HepG2 (cell line): Measurements from ENCODE around the gene ANKLE1. TPM values are rescaled to one million over a fixed set of nuclear protein-coding genes. Genes with fewer than 3 reads are reported as not detected.

Source experiments
- CERS6 ChIP-seq: sonication (generic); formaldehyde crosslinking; IDR thresholded peaks from 2 replicates; pipeline ENCODE4 v1.5.0; 2020; ENCODE audit warnings: missing genetic modification reagents
- FLYWCH1 ChIP-seq: sonication (generic); formaldehyde crosslinking; IDR thresholded peaks from 2 replicates; pipeline ENCODE4 v1.8.1; 2023; ENCODE audit warnings: mild to moderate bottlenecking, missing genetic modification reagents
- NFE2L1 ChIP-seq: sonication (generic); formaldehyde crosslinking; IDR thresholded peaks from 2 replicates; pipeline ENCODE4 v1.4.0; 2020; ENCODE audit warnings: missing genetic modification reagents, mild to moderate bottlenecking, borderline replicate concordance
- RELA ChIP-seq: sonication (generic); formaldehyde crosslinking; IDR thresholded peaks from 2 replicates; pipeline ENCODE4 v1.4.0; 2020; ENCODE audit warnings: missing genetic modification reagents
- TCF7 ChIP-seq: sonication (generic); IDR thresholded peaks from 2 replicates; pipeline ENCODE4 v1.6.1; 2016; ENCODE audit warnings: antibody characterized with exemption, low read depth
- ZNF816 ChIP-seq: sonication (generic); formaldehyde crosslinking; IDR thresholded peaks from 2 replicates; pipeline ENCODE4 v1.8.0; 2022; ENCODE audit warnings: missing genetic modification reagents, mild to moderate bottlenecking, borderline replicate concordance
- polyA plus RNA-seq, 8 experiments: library from polyadenylated mRNA; depleted of rRNA in 3 of 8; stranded (reverse) in 7 of 8; unstranded in 1 of 8; fragments of >200 nt; fragmentation: Illumina TruSeq in 4 of 8; extraction: Trizol in 4 of 8; gene quantifications; 2 replicates each; pipeline versions ENCODE4 v1.2.1 to v1.2.3, GENCODE V29; 2011 to 2016; ENCODE audit warnings: low read depth in 4 of 8, missing spikeins in 1 of 8, mixed read lengths in 1 of 8; ENCODE audit not compliant: insufficient read depth in 1 of 8
- total RNA-seq, 5 experiments: library from RNA; depleted of rRNA; stranded (reverse); fragments of >200 nt; fragmentation: Illumina TruSeq; extraction: Trizol; gene quantifications; 2 replicates each; pipeline ENCODE4 v1.2.3, GENCODE V29; 2016; ENCODE audit warnings: low read depth in 1 of 5
- TF ChIP-seq, protein P1 (sequence below): sonication (generic); formaldehyde crosslinking; IDR thresholded peaks from 2 replicates; pipeline ENCODE4 v1.5.0; 2020; ENCODE audit warnings: mild to moderate bottlenecking, missing genetic modification reagents, borderline replicate concordance
- TF ChIP-seq, protein P2 (sequence below): sonication (generic); formaldehyde crosslinking; IDR thresholded peaks from 2 replicates; pipeline ENCODE4 v1.4.0; 2020; ENCODE audit warnings: mild to moderate bottlenecking, missing genetic modification reagents
- TF ChIP-seq, protein P3 (sequence below): sonication (generic); formaldehyde crosslinking; IDR thresholded peaks from 2 replicates; pipeline ENCODE4 v1.8.0; 2022; ENCODE audit warnings: mild to moderate bottlenecking, missing genetic modification reagents, moderate library complexity
- TF ChIP-seq, protein P4 (sequence below): sonication (generic); formaldehyde crosslinking; IDR thresholded peaks from 2 replicates; pipeline ENCODE4 v1.8.0; 2022; ENCODE audit warnings: low read depth, missing genetic modification reagents
- TF ChIP-seq, protein P5 (sequence below): sonication (generic); formaldehyde crosslinking; IDR thresholded peaks from 2 replicates; pipeline ENCODE4 v1.8.1; 2023; ENCODE audit warnings: missing genetic modification reagents, inconsistent platforms, borderline replicate concordance

The ANKLE1 gene
- total and polyA plus RNA-seq, 2 of the 13 experiments (the other 11 are each of a cell fraction or from before 2014, with no cell fraction given) = 0.69 to 1.5 TPM

DNA sequence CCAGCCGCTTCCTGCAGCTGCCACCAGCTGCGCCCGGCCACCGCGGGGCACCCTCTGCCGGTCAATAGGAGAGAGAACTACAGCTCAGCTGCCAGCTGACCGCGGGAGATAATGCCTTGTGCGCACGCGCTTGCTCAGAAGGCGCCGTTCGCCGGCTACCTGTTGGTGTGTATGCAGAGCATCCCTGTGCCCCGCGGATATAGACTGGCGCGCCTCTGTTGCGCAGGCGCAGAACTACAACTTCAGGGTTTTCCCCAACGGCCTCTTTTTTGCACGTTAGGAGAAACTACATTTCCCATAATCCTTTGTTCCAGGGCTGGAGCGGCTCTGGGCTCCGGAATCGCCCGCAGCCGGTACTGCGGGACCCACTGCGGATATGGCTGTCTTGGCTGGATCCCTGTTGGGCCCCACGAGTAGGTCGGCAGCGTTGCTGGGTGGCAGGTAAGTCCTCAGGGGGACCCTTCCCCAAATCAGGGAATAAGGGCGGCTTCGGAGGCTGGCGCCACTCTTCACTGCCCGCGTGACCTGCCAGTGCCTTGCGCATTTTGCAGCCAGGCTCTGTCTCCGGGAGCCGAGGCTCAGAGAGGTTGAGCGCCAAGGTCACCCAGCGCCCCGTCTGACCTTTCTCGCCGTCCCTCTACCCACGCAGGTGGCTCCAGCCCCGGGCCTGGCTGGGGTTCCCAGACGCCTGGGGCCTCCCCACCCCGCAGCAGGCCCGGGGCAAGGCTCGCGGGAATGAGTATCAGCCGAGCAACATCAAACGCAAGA, 24.0 kb downstream of the ANKLE1 start, which contains the start of gene MRPL34 (continued):
- TF ChIP-seq, protein P1, sequence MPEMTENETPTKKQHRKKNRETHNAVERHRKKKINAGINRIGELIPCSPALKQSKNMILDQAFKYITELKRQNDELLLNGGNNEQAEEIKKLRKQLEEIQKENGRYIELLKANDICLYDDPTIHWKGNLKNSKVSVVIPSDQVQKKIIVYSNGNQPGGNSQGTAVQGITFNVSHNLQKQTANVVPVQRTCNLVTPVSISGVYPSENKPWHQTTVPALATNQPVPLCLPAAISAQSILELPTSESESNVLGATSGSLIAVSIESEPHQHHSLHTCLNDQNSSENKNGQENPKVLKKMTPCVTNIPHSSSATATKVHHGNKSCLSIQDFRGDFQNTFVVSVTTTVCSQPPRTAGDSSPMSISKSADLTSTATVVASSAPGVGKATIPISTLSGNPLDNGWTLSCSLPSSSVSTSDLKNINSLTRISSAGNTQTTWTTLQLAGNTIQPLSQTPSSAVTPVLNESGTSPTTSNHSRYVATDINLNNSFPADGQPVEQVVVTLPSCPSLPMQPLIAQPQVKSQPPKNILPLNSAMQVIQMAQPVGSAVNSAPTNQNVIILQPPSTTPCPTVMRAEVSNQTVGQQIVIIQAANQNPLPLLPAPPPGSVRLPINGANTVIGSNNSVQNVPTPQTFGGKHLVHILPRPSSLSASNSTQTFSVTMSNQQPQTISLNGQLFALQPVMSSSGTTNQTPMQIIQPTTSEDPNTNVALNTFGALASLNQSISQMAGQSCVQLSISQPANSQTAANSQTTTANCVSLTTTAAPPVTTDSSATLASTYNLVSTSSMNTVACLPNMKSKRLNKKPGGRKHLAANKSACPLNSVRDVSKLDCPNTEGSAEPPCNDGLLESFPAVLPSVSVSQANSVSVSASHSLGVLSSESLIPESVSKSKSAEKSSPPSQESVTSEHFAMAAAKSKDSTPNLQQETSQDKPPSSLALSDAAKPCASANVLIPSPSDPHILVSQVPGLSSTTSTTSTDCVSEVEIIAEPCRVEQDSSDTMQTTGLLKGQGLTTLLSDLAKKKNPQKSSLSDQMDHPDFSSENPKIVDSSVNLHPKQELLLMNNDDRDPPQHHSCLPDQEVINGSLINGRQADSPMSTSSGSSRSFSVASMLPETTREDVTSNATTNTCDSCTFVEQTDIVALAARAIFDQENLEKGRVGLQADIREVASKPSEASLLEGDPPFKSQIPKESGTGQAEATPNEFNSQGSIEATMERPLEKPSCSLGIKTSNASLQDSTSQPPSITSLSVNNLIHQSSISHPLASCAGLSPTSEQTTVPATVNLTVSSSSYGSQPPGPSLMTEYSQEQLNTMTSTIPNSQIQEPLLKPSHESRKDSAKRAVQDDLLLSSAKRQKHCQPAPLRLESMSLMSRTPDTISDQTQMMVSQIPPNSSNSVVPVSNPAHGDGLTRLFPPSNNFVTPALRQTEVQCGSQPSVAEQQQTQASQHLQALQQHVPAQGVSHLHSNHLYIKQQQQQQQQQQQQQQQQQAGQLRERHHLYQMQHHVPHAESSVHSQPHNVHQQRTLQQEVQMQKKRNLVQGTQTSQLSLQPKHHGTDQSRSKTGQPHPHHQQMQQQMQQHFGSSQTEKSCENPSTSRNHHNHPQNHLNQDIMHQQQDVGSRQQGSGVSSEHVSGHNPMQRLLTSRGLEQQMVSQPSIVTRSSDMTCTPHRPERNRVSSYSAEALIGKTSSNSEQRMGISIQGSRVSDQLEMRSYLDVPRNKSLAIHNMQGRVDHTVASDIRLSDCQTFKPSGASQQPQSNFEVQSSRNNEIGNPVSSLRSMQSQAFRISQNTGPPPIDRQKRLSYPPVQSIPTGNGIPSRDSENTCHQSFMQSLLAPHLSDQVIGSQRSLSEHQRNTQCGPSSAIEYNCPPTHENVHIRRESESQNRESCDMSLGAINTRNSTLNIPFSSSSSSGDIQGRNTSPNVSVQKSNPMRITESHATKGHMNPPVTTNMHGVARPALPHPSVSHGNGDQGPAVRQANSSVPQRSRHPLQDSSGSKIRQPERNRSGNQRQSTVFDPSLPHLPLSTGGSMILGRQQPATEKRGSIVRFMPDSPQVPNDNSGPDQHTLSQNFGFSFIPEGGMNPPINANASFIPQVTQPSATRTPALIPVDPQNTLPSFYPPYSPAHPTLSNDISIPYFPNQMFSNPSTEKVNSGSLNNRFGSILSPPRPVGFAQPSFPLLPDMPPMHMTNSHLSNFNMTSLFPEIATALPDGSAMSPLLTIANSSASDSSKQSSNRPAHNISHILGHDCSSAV = no peak
- TF ChIP-seq NFE2L1 = peak; percentile 77; the same call in 1 of the 2 replicates
- TF ChIP-seq, protein P2, sequence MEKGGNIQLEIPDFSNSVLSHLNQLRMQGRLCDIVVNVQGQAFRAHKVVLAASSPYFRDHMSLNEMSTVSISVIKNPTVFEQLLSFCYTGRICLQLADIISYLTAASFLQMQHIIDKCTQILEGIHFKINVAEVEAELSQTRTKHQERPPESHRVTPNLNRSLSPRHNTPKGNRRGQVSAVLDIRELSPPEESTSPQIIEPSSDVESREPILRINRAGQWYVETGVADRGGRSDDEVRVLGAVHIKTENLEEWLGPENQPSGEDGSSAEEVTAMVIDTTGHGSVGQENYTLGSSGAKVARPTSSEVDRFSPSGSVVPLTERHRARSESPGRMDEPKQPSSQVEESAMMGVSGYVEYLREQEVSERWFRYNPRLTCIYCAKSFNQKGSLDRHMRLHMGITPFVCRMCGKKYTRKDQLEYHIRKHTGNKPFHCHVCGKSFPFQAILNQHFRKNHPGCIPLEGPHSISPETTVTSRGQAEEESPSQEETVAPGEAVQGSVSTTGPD = no peak
- TF ChIP-seq, protein P3, sequence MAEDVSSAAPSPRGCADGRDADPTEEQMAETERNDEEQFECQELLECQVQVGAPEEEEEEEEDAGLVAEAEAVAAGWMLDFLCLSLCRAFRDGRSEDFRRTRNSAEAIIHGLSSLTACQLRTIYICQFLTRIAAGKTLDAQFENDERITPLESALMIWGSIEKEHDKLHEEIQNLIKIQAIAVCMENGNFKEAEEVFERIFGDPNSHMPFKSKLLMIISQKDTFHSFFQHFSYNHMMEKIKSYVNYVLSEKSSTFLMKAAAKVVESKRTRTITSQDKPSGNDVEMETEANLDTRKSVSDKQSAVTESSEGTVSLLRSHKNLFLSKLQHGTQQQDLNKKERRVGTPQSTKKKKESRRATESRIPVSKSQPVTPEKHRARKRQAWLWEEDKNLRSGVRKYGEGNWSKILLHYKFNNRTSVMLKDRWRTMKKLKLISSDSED = no peak
- no peak for TF ChIP-seq CERS6
- TF ChIP-seq, protein P4, sequence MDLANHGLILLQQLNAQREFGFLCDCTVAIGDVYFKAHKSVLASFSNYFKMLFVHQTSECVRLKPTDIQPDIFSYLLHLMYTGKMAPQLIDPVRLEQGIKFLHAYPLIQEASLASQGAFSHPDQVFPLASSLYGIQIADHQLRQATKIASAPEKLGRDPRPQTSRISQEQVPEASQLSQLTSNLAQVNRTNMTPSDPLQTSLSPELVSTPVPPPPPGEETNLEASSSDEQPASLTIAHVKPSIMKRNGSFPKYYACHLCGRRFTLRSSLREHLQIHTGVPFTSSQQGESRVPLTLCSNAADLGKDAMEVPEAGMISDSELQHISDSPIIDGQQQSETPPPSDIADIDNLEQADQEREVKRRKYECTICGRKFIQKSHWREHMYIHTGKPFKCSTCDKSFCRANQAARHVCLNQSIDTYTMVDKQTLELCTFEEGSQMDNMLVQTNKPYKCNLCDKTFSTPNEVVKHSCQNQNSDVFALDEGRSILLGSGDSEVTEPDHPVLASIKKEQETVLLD (CRISPR knock-in tag) = no peak
- TF ChIP-seq, protein P5, sequence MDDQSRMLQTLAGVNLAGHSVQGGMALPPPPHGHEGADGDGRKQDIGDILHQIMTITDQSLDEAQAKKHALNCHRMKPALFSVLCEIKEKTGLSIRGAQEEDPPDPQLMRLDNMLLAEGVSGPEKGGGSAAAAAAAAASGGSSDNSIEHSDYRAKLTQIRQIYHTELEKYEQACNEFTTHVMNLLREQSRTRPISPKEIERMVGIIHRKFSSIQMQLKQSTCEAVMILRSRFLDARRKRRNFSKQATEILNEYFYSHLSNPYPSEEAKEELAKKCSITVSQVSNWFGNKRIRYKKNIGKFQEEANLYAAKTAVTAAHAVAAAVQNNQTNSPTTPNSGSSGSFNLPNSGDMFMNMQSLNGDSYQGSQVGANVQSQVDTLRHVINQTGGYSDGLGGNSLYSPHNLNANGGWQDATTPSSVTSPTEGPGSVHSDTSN (CRISPR knock-in tag) = peak; percentile 27; the same call in 1 of the 2 replicates
- no peak for TF ChIP-seq TCF7
- peak; percentile 36; the same call in 1 of the 2 replicates for TF ChIP-seq RELA (CRISPR knock-in tag)
- no peak for TF ChIP-seq ZNF816 (CRISPR knock-in tag)
- no peak for TF ChIP-seq FLYWCH1 (CRISPR knock-in tag)
